Epithelial cell of prostate (primary cell): ENCODE results near the gene SLC22A2.

ENCODE experiments used
- DNase-seq: peaks from one replicate; pipeline ENCODE4 v3.0.0-alpha.2; 2011; ENCODE audit warnings: low read depth, low spot score
- H3K27ac ChIP-seq: fragments of 450-650 bp; 2 replicates; pipeline ENCODE4 v1.5.1; 2017; ENCODE audit warnings: mild to moderate bottlenecking

Gene SLC22A2

DNA sequence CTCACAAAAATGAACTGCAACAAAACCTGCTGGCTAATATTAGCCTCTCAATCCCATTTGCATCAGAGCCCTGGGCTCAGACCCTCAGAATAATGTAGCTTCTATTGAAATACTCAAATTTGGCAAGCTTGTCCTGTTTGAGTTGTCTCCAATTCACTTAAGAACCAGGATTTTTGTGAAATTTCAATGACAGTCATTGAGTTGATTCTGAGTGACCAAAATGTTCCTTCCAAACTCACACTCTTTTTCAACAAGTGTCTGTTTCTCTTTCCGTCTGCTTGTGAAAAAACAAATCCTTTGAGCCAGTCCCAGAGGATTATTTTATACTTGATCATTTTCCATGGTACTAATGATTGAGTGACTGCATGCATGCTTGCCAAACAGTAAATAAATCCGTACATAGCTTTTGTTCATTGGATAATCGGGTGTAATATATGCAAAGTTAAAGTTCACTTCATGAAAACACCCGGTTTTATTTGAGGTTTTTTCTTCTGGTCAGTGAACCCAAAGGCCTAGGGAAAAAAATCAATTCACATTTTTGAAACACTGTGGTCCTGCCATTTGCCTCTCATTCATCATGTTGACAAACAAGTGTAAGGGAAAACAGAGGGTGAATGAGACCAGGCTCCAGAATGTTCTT, 16.4 kb upstream of the SLC22A2 start:
- no peak for DNase-seq
- H3K27ac ChIP-seq = no peak overlapping the region

- no peak overlapping the region for H3K27ac ChIP-seq
- no peak for DNase-seq
Measured at GRCh38 chr6:160273750-160274149, 15.1 kb upstream of the SLC22A2 start.

GRCh38 chr6:160273196-160273595, 14.6 kb upstream of the SLC22A2 start:
- no peak overlapping the region for H3K27ac ChIP-seq
- DNase-seq = no peak

GRCh38 chr6:160272707-160273106, 14.1 kb upstream of the SLC22A2 start:
- no peak overlapping the region for H3K27ac ChIP-seq
- DNase-seq = no peak

- no peak for DNase-seq
- H3K27ac ChIP-seq = no peak overlapping the region
Measured at GRCh38 chr6:160270347-160270746, 11.7 kb upstream of the SLC22A2 start.

GRCh38 chr6:160269771-160270170, 11.2 kb upstream of the SLC22A2 start:
- no peak overlapping the region for H3K27ac ChIP-seq
- no peak for DNase-seq

GRCh38 chr6:160269023-160269521, 10.5 kb upstream of the SLC22A2 start:
- no peak overlapping the region for H3K27ac ChIP-seq
- DNase-seq = no peak

DNA sequence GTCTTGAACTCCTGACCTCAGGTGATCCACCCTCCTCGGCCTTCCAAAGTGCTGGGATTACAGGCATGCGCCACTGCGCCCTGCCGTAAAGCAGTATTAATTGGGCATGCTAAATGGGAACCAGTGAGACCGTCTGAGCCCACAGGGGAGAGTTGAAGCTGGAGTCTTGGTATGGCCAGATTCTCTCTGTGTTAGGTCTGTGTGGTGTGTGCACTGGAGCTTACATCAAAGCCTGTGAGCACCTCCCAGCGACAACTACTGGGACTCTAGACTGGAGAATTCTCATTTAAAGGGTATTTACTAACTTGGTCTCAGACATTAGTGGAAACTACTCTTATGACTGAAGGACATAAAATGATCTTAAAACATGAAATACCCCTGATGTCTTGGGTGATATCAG, 8.5 kb upstream of the SLC22A2 start:
- H3K27ac ChIP-seq = no peak overlapping the region
- DNase-seq = no peak

- no peak for DNase-seq
- H3K27ac ChIP-seq = no peak overlapping the region
Measured at GRCh38 chr6:160265869-160266476, 7.4 kb upstream of the SLC22A2 start.

GRCh38 chr6:160264061-160264612, 5.5 kb upstream of the SLC22A2 start:
- DNase-seq = no peak
- H3K27ac ChIP-seq = no peak overlapping the region

- DNase-seq = no peak
- no peak overlapping the region for H3K27ac ChIP-seq
Measured at GRCh38 chr6:160263196-160263939, 4.7 kb upstream of the SLC22A2 start.

DNA sequence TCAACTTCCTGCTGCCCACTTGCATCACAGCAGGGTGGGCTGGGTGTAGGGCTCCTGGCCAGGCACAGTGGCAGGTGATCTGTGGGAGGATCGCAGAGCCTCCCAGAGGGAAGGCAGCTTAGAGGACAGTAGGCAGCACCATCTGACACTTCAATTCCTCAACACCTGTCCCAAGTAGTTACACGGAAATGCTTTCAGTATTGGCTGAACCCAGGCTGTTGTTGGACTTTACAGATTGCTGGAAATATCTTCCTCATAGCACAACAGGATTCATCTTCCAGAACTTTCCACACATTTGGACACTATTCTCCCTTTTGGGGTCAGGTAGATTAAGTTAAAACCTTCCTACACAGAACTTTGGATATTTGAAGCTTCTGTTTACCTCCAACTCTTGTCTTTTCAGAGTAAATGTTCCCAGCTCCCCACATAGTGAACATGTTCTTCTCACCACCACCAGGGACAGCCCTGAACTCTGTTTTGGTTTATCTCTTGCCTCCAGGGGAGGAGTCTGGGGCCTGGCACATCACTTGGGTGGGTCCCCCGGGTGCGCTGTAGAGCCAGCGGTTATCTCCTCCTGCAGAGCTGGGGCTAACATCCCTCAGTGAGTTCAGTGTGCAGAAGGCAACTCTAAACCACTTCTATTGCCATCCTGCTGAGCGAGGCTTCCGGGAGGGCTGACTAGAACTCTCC, 3.5 kb upstream of the SLC22A2 start:
- no peak overlapping the region for H3K27ac ChIP-seq
- no peak for DNase-seq

DNA sequence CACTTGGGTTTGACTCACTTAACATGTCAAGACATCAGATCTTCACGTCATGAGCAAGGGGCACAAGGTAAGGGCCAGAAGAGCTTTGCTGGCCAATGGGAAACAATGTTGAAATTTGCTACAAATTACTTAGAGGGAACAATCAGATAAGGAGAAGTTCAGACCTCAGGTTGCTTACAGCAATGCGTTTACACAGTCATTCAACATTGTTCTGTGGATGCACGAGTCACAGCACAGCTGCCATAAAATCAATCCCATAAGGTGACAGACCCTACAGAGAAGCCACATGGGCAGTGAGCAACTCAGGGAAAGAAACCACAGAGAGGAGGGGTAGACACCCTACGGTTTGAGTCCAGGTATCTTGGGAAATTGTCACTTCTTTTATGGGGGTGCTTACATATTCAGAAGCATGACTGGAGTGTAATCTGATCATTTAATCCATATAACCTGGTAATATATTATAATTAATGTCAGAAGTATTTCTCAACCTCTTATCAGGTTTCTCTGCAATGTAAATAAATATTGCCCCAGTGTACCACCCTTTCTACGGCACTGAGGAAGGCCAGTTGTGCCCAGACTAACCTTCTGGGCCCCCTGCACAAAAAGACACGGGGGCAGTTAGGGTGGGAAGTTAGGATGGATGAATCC, 2.3 kb upstream of the SLC22A2 start:
- H3K27ac ChIP-seq = no peak overlapping the region
- DNase-seq = no peak

- DNase-seq = no peak
- no peak overlapping the region for H3K27ac ChIP-seq
Measured at GRCh38 chr6:160260367-160260766, 1.7 kb upstream of the SLC22A2 start.

DNA sequence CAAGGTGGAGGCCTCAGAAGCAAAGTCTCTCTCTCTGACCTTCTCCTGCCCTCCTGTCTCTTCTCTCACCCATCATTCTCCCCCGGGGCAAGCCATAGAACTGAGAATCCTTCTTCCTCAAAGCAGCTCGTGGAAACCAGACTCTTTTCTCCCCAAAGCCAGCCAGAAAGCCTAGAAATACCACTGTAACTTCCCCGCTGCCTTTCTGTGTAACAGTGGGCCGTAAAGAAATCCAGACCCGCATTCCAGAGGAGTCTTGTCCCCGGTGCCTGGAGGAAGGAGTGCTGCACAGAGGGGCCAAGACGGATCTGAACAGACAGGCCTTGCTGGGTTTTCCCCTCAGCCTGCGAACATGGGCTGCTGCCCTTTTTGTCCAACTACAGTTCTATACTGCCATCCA, 977 bp upstream of the SLC22A2 start:
- H3K27ac ChIP-seq = no peak overlapping the region
- DNase-seq = no peak

- H3K27ac ChIP-seq = no peak overlapping the region
- DNase-seq = no peak
Measured at GRCh38 chr6:160259143-160259425, 463 bp upstream of the SLC22A2 start.

DNA sequence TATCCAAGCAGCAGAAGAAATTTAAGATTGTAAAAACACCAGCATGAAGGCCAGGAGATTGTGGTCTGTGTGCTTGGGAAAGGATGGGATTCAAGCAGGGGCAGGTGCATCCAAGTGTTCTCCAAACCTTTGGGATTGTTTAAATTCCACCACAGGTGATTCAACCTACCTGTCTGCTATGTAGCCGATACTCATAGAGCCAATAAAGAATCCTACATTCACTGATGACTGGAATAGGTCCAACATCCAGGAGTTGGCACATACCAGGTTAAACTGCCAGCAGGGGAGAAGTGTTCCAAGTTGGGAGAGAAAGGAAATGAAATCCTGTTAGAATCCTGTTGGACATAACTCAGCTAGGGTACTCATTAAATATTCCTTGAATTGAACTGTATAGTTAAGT, 2.2 kb downstream of the SLC22A2 start:
- peak overlapping the region; percentile 5 for H3K27ac ChIP-seq
- no peak for DNase-seq

DNA sequence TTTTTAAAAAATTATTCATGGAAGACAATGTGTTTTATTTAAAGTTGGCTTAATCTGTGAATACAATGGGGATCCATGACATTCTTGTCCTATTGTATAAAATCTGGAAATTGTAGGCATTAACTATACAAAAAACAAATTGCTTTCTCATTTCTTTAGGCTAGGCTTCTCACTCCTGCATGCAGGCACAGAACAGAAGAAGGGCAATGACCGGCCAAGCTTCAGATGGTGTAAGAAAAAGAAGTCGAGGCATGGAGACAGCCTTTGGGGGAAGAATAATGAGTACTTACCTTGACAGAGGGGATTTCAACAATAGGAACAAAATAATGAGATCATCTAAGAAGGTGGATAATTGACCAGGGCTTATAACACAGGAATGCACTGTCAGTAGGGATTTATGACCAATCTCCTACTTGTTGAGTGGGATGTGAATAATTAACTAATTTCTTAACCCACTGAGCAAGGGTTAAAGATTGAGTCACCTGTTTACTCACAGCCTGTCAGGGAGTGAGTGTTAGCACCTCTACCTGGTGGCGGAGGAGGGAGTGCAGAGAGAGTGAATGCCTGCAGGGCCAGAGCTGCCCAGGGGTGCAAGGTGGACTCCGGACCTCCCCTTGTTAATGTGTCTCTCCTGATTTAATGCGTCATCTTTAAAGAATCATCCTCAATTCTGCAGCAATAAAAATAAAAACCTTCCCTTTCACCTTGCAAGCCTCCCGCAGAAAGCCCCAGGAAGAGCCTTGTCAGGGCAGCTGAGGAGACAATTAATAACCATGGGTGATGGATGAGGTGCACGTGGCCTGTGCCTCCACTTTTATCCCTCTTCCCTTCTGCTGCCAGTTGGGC, 3.9 kb downstream of the SLC22A2 start:
- peak; percentile 73 for DNase-seq
- H3K27ac ChIP-seq = peak overlapping the region; percentile 34

GRCh38 chr6:160253714-160254113, 4.9 kb downstream of the SLC22A2 start:
- peak overlapping the region; percentile 34 for H3K27ac ChIP-seq
- no peak for DNase-seq
